Mesothelial cell of epicardium (in vitro differentiated cells): ENCODE measurements around the gene PRM3. TPM values are rescaled to one million over a fixed set of nuclear protein-coding genes. Genes with fewer than 3 reads are reported as not detected.

Source experiments
- DNase-seq, 2 experiments: peaks; one replicate each; pipeline ENCODE4 v3.0.0; 2021; ENCODE audit warnings: low spot score in 2 of 2; ENCODE audit not compliant: unreplicated experiment in 2 of 2
- H3K27ac Mint-ChIP-seq: 2 replicates; pipeline ENCODE4 v1.8.0; 2021; ENCODE audit warnings: mixed read lengths
- H3K27me3 Mint-ChIP-seq: 2 replicates; pipeline ENCODE4 v1.8.0; 2021; ENCODE audit warnings: low read depth, mixed read lengths
- H3K36me3 Mint-ChIP-seq: 2 replicates; pipeline ENCODE4 v1.8.0; 2021; ENCODE audit warnings: mixed read lengths
- H3K4me1 Mint-ChIP-seq: 2 replicates; pipeline ENCODE4 v1.8.0; 2021; ENCODE audit warnings: mixed read lengths
- H3K4me3 Mint-ChIP-seq: 2 replicates; pipeline ENCODE4 v1.8.0; 2021; ENCODE audit warnings: mild to moderate bottlenecking, moderate library complexity, mixed read lengths
- H3K9me3 Mint-ChIP-seq: 2 replicates; pipeline ENCODE4 v1.8.0; 2021; ENCODE audit warnings: mixed read lengths
- CTCF ChIP-seq: fragments of 200-600 bp; sonication (generic); IDR thresholded peaks from one replicate; pipeline ENCODE4 v1.5.0; 2021; ENCODE audit warnings: antibody characterized with exemption; ENCODE audit not compliant: unreplicated experiment
- total RNA-seq: library from RNA; stranded (reverse); gene quantifications from 3 replicates; pipeline ENCODE4 v1.2.1, GENCODE V29; 2021

PRM3 gene
- total RNA-seq, 1 donor from 2014 or later: not detected

DNA sequence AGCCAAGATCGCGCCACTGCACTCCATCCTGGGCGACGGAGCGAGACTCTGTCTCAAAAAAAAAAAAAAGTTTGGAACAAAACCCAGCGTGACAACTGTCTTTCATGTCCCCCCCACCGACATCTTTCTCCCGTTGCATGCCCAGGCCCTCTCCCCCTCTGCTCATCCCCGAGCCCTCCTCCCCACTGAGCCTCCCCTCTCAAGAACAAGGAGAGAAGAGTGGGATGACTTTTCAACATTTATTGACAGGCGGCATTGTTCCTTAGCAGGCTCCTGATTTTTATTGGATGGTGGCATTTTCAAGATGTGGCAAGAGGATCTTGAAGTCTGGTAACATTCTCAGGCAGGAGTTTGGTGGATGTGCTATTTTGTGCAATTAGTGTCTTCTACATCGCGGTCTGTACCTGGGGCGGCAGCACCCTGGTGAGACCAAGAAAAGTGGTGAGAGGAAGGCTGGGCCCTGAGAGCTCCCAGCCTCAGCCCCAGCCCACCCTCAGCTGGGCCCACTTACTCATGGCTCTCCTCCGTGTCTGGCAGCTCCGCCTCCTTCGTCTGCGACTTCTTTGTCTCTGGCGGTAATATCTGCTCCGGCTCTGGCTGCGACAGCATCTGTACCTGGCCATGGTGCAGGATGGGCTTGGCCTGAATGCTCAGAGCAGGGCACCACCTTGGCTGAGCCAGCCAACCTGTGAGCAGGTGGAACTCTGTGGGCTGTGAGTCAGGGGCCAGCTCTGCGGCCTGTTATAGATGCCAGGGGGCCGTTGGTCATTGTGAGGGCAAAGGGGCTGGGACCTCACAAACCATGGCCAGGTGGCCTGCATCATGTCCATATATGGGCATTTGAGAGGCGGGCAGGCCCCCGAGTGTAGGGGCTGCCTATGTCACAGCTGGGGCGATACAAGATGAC is 7.4 kb upstream of the PRM3 start, which contains the start of gene PRM1:
Gene PRM1 (minus strand): TSS at position 715 of the 907 bp plus-strand sequence. CDS start 92 bp downstream, at position 623.
- Mint-ChIP-seq H3K4me3 (no peak within 1 kb of the TSS), H3K4me1 (peaks cover 4% of the 10 kb centered on the region), H3K36me3 (no peaks in the 10 kb centered on the region), H3K27ac (no peak within 1 kb of the TSS), H3K27me3 (no peaks in the 10 kb centered on the region), H3K9me3 (no peaks in the 10 kb centered on the region)
- TF ChIP-seq CTCF: no peak
- no peak for DNase-seq

- no peak for TF ChIP-seq CTCF
- H3K9me3 Mint-ChIP-seq: no peaks in the 10 kb centered on the region
Measured at GRCh38 chr16:11278681-11279628, 5.5 kb upstream of the PRM3 start.

DNA sequence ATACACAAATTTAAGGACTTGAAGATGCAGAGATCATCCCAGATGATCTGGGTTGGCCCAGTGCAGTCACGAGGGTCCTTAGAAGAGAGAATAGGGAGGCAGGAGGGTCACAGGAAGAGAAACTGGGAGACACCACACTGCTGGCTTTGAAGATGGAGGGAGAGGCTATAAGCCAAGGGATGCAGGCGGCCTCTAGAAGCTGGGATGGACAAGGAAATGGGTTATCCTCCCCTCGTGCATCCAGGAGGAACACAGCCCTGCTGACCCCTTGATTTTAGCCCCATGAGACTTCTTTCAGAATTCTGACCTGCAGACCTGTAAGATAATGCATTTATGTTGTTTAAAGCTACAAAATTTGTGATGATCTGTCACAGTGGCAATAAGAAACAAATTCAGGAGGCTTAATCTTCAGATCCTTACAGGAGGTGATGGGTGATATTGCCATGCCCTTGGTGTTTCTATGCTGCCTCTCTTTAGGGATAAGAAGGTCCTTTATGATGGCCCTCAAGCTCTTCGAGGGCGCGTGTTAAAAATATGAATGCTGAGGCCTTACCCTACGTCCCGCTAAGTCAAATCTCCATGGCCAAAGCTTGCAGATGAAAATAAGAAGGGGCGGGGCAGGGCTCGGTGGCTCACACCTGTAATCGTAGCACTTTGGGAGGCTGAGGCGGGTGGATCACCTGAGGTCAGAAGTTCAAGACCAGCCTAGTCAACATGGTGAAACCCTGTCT is 4.3 kb upstream of the PRM3 start:
- Mint-ChIP-seq H3K27me3 (no peaks in the 10 kb centered on the region), H3K9me3 (no peaks in the 10 kb centered on the region), H3K27ac (no peak overlapping the region), H3K4me1 (peaks cover 14% of the 10 kb centered on the region), H3K36me3 (no peaks in the 10 kb centered on the region), H3K4me3 (no peak overlapping the region)
- no peak for TF ChIP-seq CTCF
- no peak for DNase-seq

More at GRCh38 chr16:11278681-11279628, 5.5 kb upstream of the PRM3 start:
- H3K27me3 Mint-ChIP-seq: no peaks in the 10 kb centered on the region
- DNase-seq: no peak
- H3K36me3 Mint-ChIP-seq: no peaks in the 10 kb centered on the region
- no peak overlapping the region for H3K4me3 Mint-ChIP-seq
- H3K27ac Mint-ChIP-seq: no peak overlapping the region
- H3K4me1 Mint-ChIP-seq: peaks cover 6% of the 10 kb centered on the region

- Mint-ChIP-seq H3K27me3 (no peaks in the 10 kb centered on the region), H3K4me1 (peaks cover 16% of the 10 kb centered on the region), H3K36me3 (no peaks in the 10 kb centered on the region), H3K4me3 (no peak overlapping the region), H3K27ac (no peak overlapping the region), H3K9me3 (no peaks in the 10 kb centered on the region)
- TF ChIP-seq CTCF: no peak
- no peak for DNase-seq
Measured at GRCh38 chr16:11276896-11277593, 3.6 kb upstream of the PRM3 start.
